Activated T-helper 2 cell treated with anti-CD3 and anti-CD28 coated beads, Interferon-gamma antibody, Interleukin-2, Interleukin-4, amounts not matched to agents 10 μg/mL and 5 μg/mL and 100 μg/mL, durations not matched to agents 14 hours and 24 hours and 36 hours (primary cell): ENCODE data around the gene VPREB1. TPM values are rescaled to one million over a fixed set of nuclear protein-coding genes. Genes with fewer than 3 reads are reported as not detected.
"Not testable (repeated sequence)": the region's sequence is repeated elsewhere in the genome, so short reads cannot be mapped to it uniquely, and the experiment has no call there.

Experiments
- DNase-seq: peaks from one replicate; pipeline ENCODE4 v3.0.0; 2021; ENCODE audit warnings: low spot score
- H3K27ac Mint-ChIP-seq: one replicate; pipeline ENCODE4 v1.8.0; 2021; ENCODE audit warnings: mixed read lengths
- H3K27me3 Mint-ChIP-seq: one replicate; pipeline ENCODE4 v1.8.0; 2021; ENCODE audit warnings: low read depth, mixed read lengths
- H3K36me3 Mint-ChIP-seq: one replicate; pipeline ENCODE4 v1.8.0; 2021; ENCODE audit warnings: low read depth, mixed read lengths
- H3K4me1 Mint-ChIP-seq: one replicate; pipeline ENCODE4 v1.8.0; 2021; ENCODE audit warnings: low read depth, mixed read lengths
- H3K4me3 Mint-ChIP-seq: one replicate; pipeline ENCODE4 v1.8.0; 2021; ENCODE audit warnings: low read depth, mild to moderate bottlenecking, moderate library complexity, mixed read lengths
- H3K9me3 Mint-ChIP-seq: one replicate; pipeline ENCODE4 v1.8.0; 2021; ENCODE audit warnings: mixed read lengths
- intact Hi-C: fragments of 100-400 bp; cut with micrococcal nuclease; formaldehyde crosslinking; loops from one replicate; pipeline ENCODE4 v1.15.1; 2023
- total RNA-seq: library from RNA; stranded (reverse); gene quantifications from 2 replicates; pipeline ENCODE4 v1.2.3, GENCODE V29; 2022

The VPREB1 gene
- total RNA-seq, 1 donor from 2014 or later = not detected

DNA sequence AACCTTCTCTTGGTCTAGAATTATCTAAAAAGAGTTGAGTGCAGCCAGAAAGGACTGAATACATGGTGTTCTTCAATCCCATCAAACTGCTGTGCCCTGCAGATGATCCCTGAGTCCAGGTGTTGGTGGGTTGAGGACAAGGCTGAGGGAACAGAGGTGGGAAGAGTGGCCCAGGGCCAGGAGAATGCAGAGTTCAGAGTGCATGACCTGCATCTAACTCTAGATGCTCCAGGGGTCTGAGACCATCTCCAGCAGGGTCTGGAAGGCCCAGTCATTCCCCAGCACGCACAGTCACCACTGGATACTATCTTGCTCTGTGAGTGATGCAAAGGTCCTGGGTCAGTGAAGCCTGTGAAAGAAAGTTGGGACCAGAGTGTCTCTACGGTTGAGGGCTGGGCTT lies 2.1 kb upstream of the VPREB1 start:
- Mint-ChIP-seq H3K27ac (no peak overlapping the region), H3K4me1 (peaks cover 9% of the 10 kb centered on the region), H3K27me3 (no peaks in the 10 kb centered on the region), H3K4me3 (no peak overlapping the region), H3K36me3 (no peaks in the 10 kb centered on the region), H3K9me3 (no peaks in the 10 kb centered on the region)
- intact Hi-C loops = no loop called here
- no peak for DNase-seq

DNA sequence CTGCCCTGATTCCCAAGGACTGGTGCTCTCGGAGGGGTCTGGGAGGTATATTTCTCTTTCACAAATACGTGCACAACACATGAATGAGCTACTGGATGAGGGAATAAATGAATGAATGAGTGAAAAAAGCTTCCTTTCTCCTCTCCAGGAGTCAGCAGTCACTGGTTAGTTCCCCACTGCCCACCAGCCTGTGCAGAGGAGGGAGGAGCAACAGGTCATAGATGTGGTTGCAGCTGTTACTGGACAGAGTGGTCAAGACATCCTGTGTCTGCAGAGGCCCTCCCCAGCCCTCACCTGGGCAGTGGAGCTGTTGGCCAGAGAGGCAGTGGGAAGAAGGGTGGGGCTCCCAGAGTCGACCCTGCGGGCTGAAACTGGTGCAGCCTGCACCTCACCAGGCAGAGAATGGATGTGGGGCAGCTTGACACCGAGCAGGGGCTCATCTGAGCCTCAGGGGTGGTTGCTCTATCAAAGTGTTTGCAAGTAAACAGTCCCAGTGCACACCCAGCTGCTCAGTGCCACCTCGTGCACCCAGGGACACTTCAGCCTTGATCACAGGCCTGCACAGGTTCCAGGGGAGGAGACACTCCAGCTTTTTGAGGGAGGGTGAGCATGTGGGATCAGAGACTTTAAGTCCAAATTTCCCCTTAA lies 1.4 kb upstream of the VPREB1 start:
- no peak overlapping the region for H3K27ac Mint-ChIP-seq

DNA sequence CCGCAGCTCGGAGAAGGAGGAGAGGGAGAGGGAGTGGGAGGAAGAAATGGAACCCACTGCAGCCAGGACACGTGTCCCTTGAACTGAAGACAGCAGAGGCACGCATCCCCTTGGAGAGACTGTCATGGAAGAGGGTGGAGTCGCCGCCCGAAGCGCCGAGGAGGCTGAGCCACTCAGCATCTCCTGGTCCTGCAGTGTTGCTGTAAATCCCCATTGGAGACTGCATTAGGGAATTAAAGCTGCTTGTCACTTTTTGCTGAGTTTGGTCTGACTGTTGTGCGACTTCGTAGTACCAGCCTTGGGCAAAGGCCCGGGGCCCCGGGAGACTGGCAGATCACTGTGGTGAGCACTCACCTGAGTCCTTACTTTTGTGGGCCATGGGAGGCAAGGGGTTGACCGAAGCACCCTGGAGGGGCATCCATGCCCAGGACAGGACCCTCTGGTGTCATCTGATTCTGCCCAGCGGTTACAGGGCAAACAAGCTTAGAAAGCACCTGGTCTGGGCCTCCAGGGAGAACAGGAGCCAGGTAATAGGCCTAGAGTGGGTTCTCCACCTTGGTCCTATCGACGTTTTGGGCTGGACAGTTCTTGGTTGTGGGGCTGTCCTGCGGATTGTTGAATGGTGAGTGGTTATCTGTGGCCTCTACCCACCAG lies 797 bp downstream of the VPREB1 start:
- Mint-ChIP-seq H3K4me1 (peaks cover 21% of the 10 kb centered on the region), H3K36me3 (no peaks in the 10 kb centered on the region), H3K4me3 (no peak overlapping the region), H3K27ac (no peak overlapping the region), H3K9me3 (no peaks in the 10 kb centered on the region), H3K27me3 (no peaks in the 10 kb centered on the region)
- no peak for DNase-seq
- intact Hi-C loops = no loop called here

More for the DNA sequence above, 1.4 kb upstream of the VPREB1 start:
- no peaks in the 10 kb centered on the region for H3K9me3 Mint-ChIP-seq
- H3K4me1 Mint-ChIP-seq = peaks cover 9% of the 10 kb centered on the region
- H3K27me3 Mint-ChIP-seq = no peaks in the 10 kb centered on the region
- H3K36me3 Mint-ChIP-seq = no peaks in the 10 kb centered on the region
- no peak for DNase-seq
- intact Hi-C loops = no loop called here
- no peak overlapping the region for H3K4me3 Mint-ChIP-seq

DNA sequence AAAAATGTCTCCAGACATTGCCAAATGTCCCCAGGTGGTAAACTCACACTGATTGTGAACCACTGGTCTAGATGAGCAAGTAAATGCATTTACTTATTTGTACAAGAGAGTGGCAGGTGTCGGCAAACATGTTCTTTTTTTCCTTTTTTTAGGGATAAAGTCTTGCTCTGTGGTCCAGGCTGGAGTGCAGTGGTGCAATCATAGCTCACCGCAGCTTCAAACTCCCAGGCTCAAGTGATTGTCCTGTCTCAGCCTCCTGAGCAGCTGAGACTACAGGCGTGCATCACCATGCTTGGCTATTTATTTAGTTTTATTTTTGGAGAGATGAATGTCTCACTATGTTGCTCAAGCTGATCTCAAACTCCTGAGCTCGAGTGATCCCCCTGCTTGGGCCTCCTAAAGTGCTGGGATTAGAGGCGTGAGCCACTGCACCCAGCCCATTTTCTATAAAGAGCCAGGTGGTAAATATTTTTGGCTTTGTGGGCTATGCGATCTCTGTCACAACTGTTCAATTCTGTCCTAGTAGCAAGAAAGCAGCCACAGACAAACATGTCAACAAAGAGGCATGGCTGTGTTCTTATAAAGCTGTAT lies 1.4 kb downstream of the VPREB1 start:
- Mint-ChIP-seq H3K4me1 (peaks cover 21% of the 10 kb centered on the region), H3K4me3 (no peak overlapping the region), H3K27me3 (no peaks in the 10 kb centered on the region), H3K27ac (no peak overlapping the region), H3K9me3 (no peaks in the 10 kb centered on the region), H3K36me3 (no peaks in the 10 kb centered on the region)
- intact Hi-C loops = no loop called here
- DNase-seq = no peak

DNA sequence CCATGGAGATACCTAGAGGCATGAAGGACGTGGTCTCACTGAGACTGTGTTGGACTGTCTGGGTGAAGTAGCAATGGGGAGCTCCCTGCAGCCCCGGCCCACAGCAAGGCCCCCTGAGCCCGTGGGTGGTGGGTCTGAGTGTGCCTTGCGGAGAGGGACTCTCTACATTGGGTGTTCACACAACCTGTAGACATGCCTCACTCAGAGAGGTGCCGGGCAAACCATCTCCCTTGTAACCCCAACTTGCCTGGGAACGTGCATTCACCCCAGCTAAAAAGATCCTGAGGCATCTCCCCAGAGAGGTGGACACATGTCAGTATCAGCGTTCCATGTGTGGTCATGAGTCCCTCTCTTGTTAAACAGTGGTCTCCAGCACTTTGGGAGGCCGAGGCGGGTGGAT lies 2.1 kb downstream of the VPREB1 start:
- no peak for DNase-seq
- intact Hi-C loops = no loop called here
- no peak overlapping the region for H3K27ac Mint-ChIP-seq
- no peak overlapping the region for H3K4me3 Mint-ChIP-seq
- H3K4me1 Mint-ChIP-seq = peaks cover 19% of the 10 kb centered on the region
- H3K36me3 Mint-ChIP-seq = no peaks in the 10 kb centered on the region
- no peaks in the 10 kb centered on the region for H3K9me3 Mint-ChIP-seq
- H3K27me3 Mint-ChIP-seq = no peaks in the 10 kb centered on the region

DNA sequence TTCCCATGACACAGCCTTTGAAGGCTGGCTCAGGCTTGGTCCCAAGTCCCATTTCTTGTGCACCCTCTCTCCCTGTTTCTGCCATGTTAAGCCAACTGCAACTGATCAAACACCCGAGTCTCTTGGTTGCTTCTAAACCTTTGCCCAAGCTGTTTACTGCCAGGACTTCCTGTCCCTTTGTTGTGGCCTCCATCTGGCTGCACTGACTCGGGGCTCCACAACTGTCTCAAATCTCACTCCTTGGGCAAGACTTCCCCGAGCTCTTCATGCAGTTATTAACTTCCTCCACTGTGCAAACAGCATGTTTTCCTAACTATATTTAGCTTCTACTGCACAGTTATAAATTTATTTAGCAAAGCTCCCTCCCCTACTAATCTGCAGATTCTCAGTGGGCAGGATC lies 4.3 kb downstream of the VPREB1 start:
- intact Hi-C loops = no loop called here
- Mint-ChIP-seq H3K27ac (peak overlapping the region; percentile 34), H3K36me3 (no peaks in the 10 kb centered on the region), H3K4me1 (peaks cover 19% of the 10 kb centered on the region), H3K4me3 (no peak overlapping the region), H3K9me3 (no peaks in the 10 kb centered on the region), H3K27me3 (no peaks in the 10 kb centered on the region)
- no peak for DNase-seq

DNA sequence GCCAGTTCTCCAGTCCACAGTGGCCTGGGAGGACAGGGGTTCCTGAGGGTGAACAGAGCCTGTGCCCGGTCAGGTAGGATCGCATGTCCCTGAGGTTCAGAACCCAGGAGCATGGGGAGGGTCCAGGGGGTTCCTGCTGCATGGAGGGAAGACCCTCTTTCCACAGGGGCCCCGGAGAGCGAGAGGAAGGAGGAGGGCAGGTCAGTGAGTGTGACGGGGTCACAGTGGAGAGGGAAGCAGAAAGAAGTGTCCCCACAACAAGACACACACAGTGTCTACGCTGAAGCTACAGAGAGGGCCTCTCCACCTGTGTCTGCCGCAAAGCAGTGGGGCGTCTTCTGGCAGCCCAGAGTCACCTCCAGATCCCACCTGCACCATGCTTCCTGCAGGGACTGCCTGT lies 6.1 kb downstream of the VPREB1 start:
- intact Hi-C loops, DNase-seq: not testable (repeated sequence)
- peaks cover 12% of the 10 kb centered on the region for H3K4me1 Mint-ChIP-seq

DNA sequence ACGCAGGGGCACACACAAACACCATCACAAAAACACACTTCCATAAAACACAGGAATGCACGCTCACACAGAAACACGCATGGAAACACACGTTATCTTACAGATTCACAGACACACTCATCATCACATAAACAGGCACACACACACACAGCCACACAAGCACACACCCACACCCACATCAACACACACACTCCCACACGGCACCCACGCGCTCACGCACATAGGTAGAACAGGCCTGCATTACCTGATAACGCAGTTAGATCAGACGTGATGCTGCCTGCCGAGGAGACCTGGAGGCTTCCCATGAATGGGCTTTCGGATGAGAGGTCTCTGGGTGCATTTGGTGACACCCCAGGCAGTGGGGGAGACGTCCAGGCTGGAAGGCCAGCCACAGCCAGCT lies 11.5 kb downstream of the VPREB1 start:
- DNase-seq, H3K27ac Mint-ChIP-seq, H3K27me3 Mint-ChIP-seq, H3K4me1 Mint-ChIP-seq, intact Hi-C loops, H3K4me3 Mint-ChIP-seq, H3K36me3 Mint-ChIP-seq, H3K9me3 Mint-ChIP-seq: not testable (repeated sequence)

More for the DNA sequence above, 6.1 kb downstream of the VPREB1 start:
- H3K27ac Mint-ChIP-seq, H3K4me3 Mint-ChIP-seq, H3K9me3 Mint-ChIP-seq, H3K27me3 Mint-ChIP-seq, H3K36me3 Mint-ChIP-seq: not testable (repeated sequence)

DNA sequence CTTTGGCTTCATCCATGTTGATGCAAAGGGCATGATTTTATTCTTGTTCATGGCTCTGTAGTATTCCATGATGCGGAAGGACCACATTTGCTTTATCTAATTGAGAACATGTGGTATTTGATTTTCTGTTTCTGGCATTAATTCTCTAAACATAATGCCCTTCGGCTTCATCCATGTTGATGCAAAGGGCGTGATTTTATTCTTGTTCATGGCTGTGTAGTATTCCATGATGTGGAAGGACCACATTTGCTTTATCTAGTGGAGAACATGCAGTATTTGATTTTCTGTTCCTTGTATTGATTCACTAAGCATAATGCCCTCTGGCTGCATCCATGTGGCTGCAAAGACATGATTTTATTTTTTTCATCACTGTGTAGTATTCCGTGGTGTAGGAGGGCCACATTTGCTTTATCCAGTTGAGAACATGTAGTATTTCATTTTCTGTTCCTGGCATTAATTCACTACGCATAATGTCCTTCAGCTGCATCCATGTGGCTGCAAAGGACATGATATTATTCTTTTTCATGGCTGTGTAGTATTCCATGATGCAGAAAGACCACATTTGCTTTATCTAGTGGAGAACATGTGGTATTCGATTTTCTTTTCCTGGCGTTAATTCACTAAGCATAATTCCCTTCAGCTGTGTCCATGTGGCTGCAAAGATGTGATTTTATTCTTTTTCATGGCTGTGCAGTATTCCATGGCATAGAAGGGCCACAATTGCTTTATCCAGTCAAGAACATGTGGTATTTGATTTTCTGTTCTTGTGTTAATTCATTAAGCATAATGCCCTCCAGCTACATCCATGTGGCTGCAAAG lies 14.2 kb downstream of the VPREB1 start:
- H3K4me3 Mint-ChIP-seq, DNase-seq, H3K9me3 Mint-ChIP-seq, H3K27me3 Mint-ChIP-seq, H3K36me3 Mint-ChIP-seq, H3K27ac Mint-ChIP-seq, H3K4me1 Mint-ChIP-seq, intact Hi-C loops: not testable (repeated sequence)

DNA sequence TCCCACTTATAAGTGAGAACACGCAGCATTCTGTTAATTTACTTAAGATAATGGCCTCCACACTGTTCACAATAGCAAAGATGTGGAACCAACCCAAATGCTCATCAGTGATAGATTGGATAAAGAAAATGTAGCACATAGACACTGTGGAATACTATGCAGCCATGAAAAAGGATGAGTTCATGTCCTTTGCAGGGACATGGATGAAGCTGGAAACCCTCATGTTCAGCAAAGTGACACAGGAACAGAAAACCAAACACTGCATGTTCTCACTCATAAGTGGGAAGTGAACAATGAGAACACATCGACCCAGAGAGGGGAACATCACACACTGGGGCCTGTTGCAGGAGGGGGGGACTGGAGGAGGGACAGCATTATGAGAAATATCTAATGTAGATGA lies 15.6 kb downstream of the VPREB1 start:
- H3K27me3 Mint-ChIP-seq, intact Hi-C loops: not testable (repeated sequence)

DNA sequence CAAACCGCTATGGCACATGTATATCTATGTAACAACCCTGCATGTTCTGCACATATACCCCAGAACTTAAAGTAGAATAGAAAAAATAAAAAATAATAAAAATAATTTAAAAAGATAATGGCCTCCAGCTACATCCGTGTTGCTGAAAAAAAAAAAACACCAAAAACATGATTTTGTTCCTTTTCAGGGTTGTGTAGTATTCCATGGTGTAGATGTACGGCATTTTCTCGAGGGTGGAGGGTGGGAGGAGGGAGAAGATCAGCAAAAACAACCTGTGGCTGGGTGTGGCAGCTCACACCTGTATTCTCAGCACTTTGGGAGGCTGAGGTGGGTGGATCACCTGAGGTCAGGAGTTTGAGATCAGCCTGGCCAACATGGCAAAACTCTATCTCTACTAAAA lies 16.0 kb downstream of the VPREB1 start:
- intact Hi-C loops, H3K27ac Mint-ChIP-seq, H3K36me3 Mint-ChIP-seq, H3K4me3 Mint-ChIP-seq, H3K27me3 Mint-ChIP-seq, H3K9me3 Mint-ChIP-seq, DNase-seq, H3K4me1 Mint-ChIP-seq: not testable (repeated sequence)

More for the DNA sequence above, 15.6 kb downstream of the VPREB1 start:
- H3K4me1 Mint-ChIP-seq, H3K36me3 Mint-ChIP-seq, H3K4me3 Mint-ChIP-seq, H3K27ac Mint-ChIP-seq, H3K9me3 Mint-ChIP-seq, DNase-seq: not testable (repeated sequence)

DNA sequence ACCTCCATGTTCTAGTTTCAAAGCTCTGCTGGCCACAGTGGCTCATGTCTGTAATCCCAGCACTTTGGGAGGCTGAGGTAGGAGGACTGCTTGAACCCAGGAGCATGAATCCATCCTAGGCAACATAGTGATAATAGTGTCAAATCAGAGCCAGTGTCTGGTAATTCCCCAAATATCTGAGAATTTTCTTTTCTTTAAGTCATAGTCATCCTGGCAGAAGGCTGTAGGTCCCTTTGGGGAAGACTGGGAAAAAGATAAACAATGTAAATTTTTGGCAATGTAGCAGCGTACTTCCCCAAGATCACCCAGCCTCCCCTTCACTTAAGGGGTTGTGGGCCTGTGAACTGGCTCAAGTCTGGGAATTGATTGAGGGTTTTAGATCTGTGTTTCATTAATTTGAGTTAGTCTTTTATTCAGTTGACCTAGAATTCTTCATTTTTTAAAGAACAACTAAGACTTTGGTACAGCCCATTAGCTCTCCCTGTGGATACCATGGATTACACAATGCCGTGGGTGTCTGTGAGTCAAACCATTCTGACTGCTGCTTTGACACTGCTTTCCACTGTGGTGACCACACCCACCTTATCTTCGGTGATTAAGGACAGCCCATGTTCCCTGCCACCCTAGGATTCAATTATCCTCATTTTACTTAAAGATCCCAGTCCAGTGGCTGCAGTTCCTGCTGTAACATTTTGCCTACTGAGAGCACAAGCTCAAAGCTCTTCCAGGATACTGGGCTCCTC lies 17.9 kb downstream of the VPREB1 start:
- intact Hi-C loops, H3K27me3 Mint-ChIP-seq, H3K4me3 Mint-ChIP-seq, H3K9me3 Mint-ChIP-seq, H3K36me3 Mint-ChIP-seq, DNase-seq, H3K27ac Mint-ChIP-seq, H3K4me1 Mint-ChIP-seq: not testable (repeated sequence)
